NB4 (cell line): Measurements from ENCODE around the gene ADK.
A peak's percentile ranks its signal among the peaks of the same experiment; 100 is the strongest.

Experiments
- DNase-seq: peaks from one replicate; pipeline ENCODE4 v3.0.0; 2010; ENCODE audit warnings: low read depth
- H3K4me3 ChIP-seq: one replicate; pipeline ENCODE4 v1.5.1; 2011; ENCODE audit warnings: mild to moderate bottlenecking, low read depth, low read length, moderate library complexity
- CTCF ChIP-seq: IDR thresholded peaks from one replicate; pipeline ENCODE4 v1.5.1; 2012; ENCODE audit warnings: low read depth, low read length
- MAX ChIP-seq: IDR thresholded peaks from 2 replicates; pipeline ENCODE4 v1.6.1; 2011; ENCODE audit warnings: low read depth, low read length
- MYC ChIP-seq: IDR thresholded peaks from 2 replicates; pipeline ENCODE4 v1.6.1; 2011; ENCODE audit warnings: low read depth, low read length
- POLR2A ChIP-seq: IDR thresholded peaks from 2 replicates; pipeline ENCODE4 v1.6.1; 2011; ENCODE audit warnings: mild to moderate bottlenecking; ENCODE audit not compliant: insufficient read length; ENCODE audit errors: extremely low read depth

Gene ADK

GRCh38 chr10:74593470-74593869, 442.4 kb downstream of the ADK start:
- peak; percentile 11 for DNase-seq
- H3K4me3 ChIP-seq, result no peak overlapping the region
- TF ChIP-seq MYC, result no peak
- TF ChIP-seq POLR2A, result no peak
- TF ChIP-seq MAX, result no peak
- TF ChIP-seq CTCF, result no peak

GRCh38 chr10:74596713-74597112, 445.7 kb downstream of the ADK start:
- TF ChIP-seq POLR2A (no peak), MAX (no peak), CTCF (no peak), MYC (no peak)
- DNase-seq, result no peak

GRCh38 chr10:74598891-74599566, 448.0 kb downstream of the ADK start:
- no peak overlapping the region for H3K4me3 ChIP-seq
- no peak for DNase-seq
- TF ChIP-seq MAX, result no peak
- no peak for TF ChIP-seq MYC
- no peak for TF ChIP-seq CTCF
- TF ChIP-seq POLR2A, result no peak

More at GRCh38 chr10:74596713-74597112, 445.7 kb downstream of the ADK start:
- H3K4me3 ChIP-seq, result no peak overlapping the region

DNA sequence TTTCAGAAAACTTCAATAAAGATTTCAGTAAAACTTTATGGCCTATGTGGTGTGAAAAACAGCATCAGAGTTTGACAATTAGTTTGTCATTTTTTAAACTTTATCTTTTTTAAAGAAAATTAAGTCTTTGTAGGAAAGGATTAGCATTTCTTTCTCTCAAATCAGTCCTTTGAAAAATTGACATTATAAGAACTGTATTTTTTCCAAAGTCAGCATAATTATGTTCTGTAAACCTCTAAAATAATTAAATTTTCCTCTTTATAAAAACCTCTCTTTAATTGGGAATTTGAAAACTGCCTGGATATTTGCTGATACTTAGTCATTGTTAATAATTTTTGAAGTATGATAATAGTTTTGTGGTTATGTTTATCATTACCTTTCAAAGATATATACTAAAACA, 448.7 kb downstream of the ADK start:
- no peak overlapping the region for H3K4me3 ChIP-seq
- TF ChIP-seq MYC, result no peak
- DNase-seq, result no peak

- no peak overlapping the region for H3K4me3 ChIP-seq
- TF ChIP-seq POLR2A (no peak), CTCF (no peak), MYC (no peak), MAX (no peak)
- no peak for DNase-seq
Measured at GRCh38 chr10:74600170-74600569, 449.1 kb downstream of the ADK start.

DNA sequence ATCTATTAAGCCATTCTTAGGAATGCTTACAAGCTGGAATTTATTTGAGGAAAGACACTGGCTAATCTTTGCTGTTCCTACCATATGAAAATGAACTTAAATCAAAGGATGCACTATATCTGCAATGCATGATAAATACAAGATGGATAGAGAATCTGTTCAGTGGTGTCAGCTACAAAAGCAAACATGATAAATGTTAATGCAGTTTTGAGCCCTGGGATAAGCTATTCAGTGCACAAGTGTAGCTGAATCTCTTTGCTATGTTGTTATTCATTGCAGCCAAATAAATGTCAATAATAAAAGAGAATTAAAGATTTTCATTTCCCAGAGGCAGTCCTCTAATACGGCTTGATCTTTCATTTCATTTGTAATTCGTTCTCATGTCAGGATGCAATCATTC, 451.6 kb downstream of the ADK start:
- no peak overlapping the region for H3K4me3 ChIP-seq
- no peak for TF ChIP-seq MYC
- no peak for DNase-seq

DNA sequence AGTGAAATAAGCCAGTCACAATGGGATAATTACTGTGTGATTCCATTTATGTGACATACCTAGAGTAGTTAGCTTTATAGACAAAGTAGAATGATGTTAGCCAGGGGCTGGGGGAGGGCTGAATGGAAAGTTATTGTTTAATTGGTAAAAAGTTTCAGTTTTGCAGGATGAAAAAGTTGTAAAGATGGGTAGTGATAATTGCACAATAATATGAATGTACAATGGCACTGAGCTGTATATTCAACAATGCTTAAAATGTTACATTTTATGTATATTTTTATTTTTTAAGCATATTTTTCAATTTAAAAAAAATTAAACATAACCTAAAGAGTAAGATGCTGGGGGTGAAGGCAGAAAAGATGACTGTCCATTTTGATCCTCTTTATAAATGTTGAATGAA, 459.3 kb downstream of the ADK start:
- DNase-seq, result no peak
- TF ChIP-seq CTCF, result no peak
- TF ChIP-seq POLR2A, result no peak
- no peak for TF ChIP-seq MYC
- no peak for TF ChIP-seq MAX
- no peak overlapping the region for H3K4me3 ChIP-seq
